ENCODE data around the gene SUGCT. TPM values are rescaled to one million over a fixed set of nuclear protein-coding genes. Genes with fewer than 3 reads are reported as not detected.
A peak's percentile ranks its signal among the peaks of the same experiment; 100 is the strongest.

The SUGCT gene
- total RNA-seq, 1 donor from 2014 or later: 11.8 TPM

GRCh38 chr7:40865441-40866233 is 730.8 kb downstream of the SUGCT start:
- no peak for DNase-seq (ENCODE audit: low read depth)

- DNase-seq (ENCODE audit: low read depth): no peak
Observed at GRCh38 chr7:40866601-40867000, 731.8 kb downstream of the SUGCT start.

GRCh38 chr7:40870108-40870507 is 735.3 kb downstream of the SUGCT start:
- peak; percentile 28 for DNase-seq (ENCODE audit: low read depth)

- no peak for DNase-seq (ENCODE audit: low read depth)
Observed at GRCh38 chr7:40873248-40873647, 738.4 kb downstream of the SUGCT start.

- no peak for DNase-seq (ENCODE audit: low read depth)
Observed at GRCh38 chr7:40874756-40875155, 740.0 kb downstream of the SUGCT start.

GRCh38 chr7:40876601-40877000 is 741.8 kb downstream of the SUGCT start:
- DNase-seq (ENCODE audit: low read depth): no peak

- peak; percentile 55 for DNase-seq (ENCODE audit: low read depth)
Observed at GRCh38 chr7:40879941-40880543, 745.2 kb downstream of the SUGCT start.

GRCh38 chr7:40880581-40880980 is 745.8 kb downstream of the SUGCT start:
- peak; percentile 59 for DNase-seq (ENCODE audit: low read depth)

- no peak for DNase-seq (ENCODE audit: low read depth)
Observed at GRCh38 chr7:40881405-40881926, 746.7 kb downstream of the SUGCT start.

GRCh38 chr7:40882071-40882658 is 747.4 kb downstream of the SUGCT start:
- no peak for DNase-seq (ENCODE audit: low read depth)

GRCh38 chr7:40883826-40884225 is 749.0 kb downstream of the SUGCT start:
- no peak for DNase-seq (ENCODE audit: low read depth)

- DNase-seq (ENCODE audit: low read depth): no peak
Observed at GRCh38 chr7:40884241-40884640, 749.4 kb downstream of the SUGCT start.

- peak; percentile 33 for DNase-seq (ENCODE audit: low read depth)
Observed at GRCh38 chr7:40885503-40885902, 750.7 kb downstream of the SUGCT start.

- no peak for DNase-seq (ENCODE audit: low read depth)
Observed at GRCh38 chr7:40887099-40887498, 752.3 kb downstream of the SUGCT start.

- DNase-seq (ENCODE audit: low read depth): no peak
Observed at GRCh38 chr7:40888499-40888898, 753.7 kb downstream of the SUGCT start.

GRCh38 chr7:40889099-40889498 is 754.3 kb downstream of the SUGCT start:
- DNase-seq (ENCODE audit: low read depth): no peak

- DNase-seq (ENCODE audit: low read depth): peak; percentile 39
Observed at GRCh38 chr7:40889539-40889938, 754.7 kb downstream of the SUGCT start.

GRCh38 chr7:40890088-40890692 is 755.4 kb downstream of the SUGCT start:
- DNase-seq (ENCODE audit: low read depth): no peak

GRCh38 chr7:40891232-40891631 is 756.4 kb downstream of the SUGCT start:
- DNase-seq (ENCODE audit: low read depth): no peak

GRCh38 chr7:40899151-40899550 is 764.3 kb downstream of the SUGCT start:
- no peak for DNase-seq (ENCODE audit: low read depth)

GRCh38 chr7:40899636-40900507 is 765.1 kb downstream of the SUGCT start:
- DNase-seq (ENCODE audit: low read depth): no peak
